G401 (cell line): ENCODE results near the gene COPE. TPM values are rescaled to one million over a fixed set of nuclear protein-coding genes. Genes with fewer than 3 reads are reported as not detected.

Experiments
- DNase-seq: peaks from one replicate; pipeline ENCODE4 v3.0.0-alpha.2; 2015; ENCODE audit warnings: low spot score
- in situ Hi-C: cut with HindIII; loops from 2 replicates; pipeline ENCODE4 v1.10.0; 2016; ENCODE audit warnings: low sequenced_read_pairs, mixed read lengths
- total RNA-seq: library from RNA; depleted of rRNA; stranded (reverse); fragments of >200 nt; shearing (Covaris generic); gene quantifications from 2 replicates; pipeline ENCODE4 v1.2.3, GENCODE V29; 2014

The COPE gene
- total RNA-seq, 1 experiment from 2014 or later, result 410 TPM

GRCh38 chr19:18897094-18898029 is 21.8 kb downstream of the COPE start:
- DNase-seq, result no peak
- in situ Hi-C loops, result no loop called here

GRCh38 chr19:18896421-18896841 is 22.8 kb downstream of the COPE start:
- DNase-seq, result peak; percentile 37
- in situ Hi-C loops, result no loop called here

GRCh38 chr19:18895824-18896341 is 23.3 kb downstream of the COPE start, which contains the start of gene CERS1:
TSS of gene CERS1 (minus strand) at chr19:18896158. CDS start at chr19:18896072, 86 bp downstream.
- in situ Hi-C loops, result no loop called here
- peak; percentile 51 for DNase-seq

GRCh38 chr19:18895038-18895823 is 24.0 kb downstream of the COPE start:
- peak; percentile 72 for DNase-seq
- in situ Hi-C loops, result no loop called here

- DNase-seq, result peak; percentile 51
- in situ Hi-C loops, result no loop called here
These were observed 24.7 kb downstream of the COPE start for GRCh38 chr19:18894254-18895037.

GRCh38 chr19:18893587-18894253 is 25.5 kb downstream of the COPE start:
- in situ Hi-C loops, result no loop called here
- no peak for DNase-seq

- DNase-seq, result no peak
- in situ Hi-C loops, result no loop called here
These were observed 29.0 kb downstream of the COPE start for GRCh38 chr19:18889949-18890745.

GRCh38 chr19:18886972-18887371 is 32.2 kb downstream of the COPE start:
- no peak for DNase-seq
- in situ Hi-C loops, result no loop called here

- no peak for DNase-seq
These were observed 35.5 kb downstream of the COPE start for GRCh38 chr19:18883526-18884304.

GRCh38 chr19:18881491-18881890 is 37.7 kb downstream of the COPE start:
- DNase-seq, result no peak

More at GRCh38 chr19:18883526-18884304, 35.5 kb downstream of the COPE start:
- in situ Hi-C loops, result no loop called here

GRCh38 chr19:18879579-18880373 is 39.4 kb downstream of the COPE start:
- in situ Hi-C loops, result no loop called here
- no peak for DNase-seq

More at GRCh38 chr19:18881491-18881890, 37.7 kb downstream of the COPE start:
- in situ Hi-C loops, result no loop called here

- in situ Hi-C loops, result no loop called here
- DNase-seq, result no peak
These were observed 40.2 kb downstream of the COPE start for GRCh38 chr19:18878858-18879578.

GRCh38 chr19:18878058-18878797 is 41.0 kb downstream of the COPE start:
- no peak for DNase-seq
- in situ Hi-C loops, result no loop called here

- in situ Hi-C loops, result no loop called here
- no peak for DNase-seq
These were observed 42.3 kb downstream of the COPE start for GRCh38 chr19:18876865-18877264.

GRCh38 chr19:18875726-18876125 is 43.5 kb downstream of the COPE start:
- DNase-seq, result no peak
- in situ Hi-C loops, result no loop called here
